BLaER1 treated with 17β-estradiol and CSF1 and Interleukin-3, amounts not matched to agents 10 nM and 100 nM (cell line): ENCODE data around the gene PROM2.

Source experiments
- H3K27ac ChIP-seq, 11 experiments: shearing (Covaris generic); formaldehyde crosslinking; 2 replicates each; pipeline ENCODE4 v1.8.1; 2022
- H3K27me3 ChIP-seq, 11 experiments: shearing (Covaris generic); formaldehyde crosslinking; 2 replicates each; pipeline ENCODE4 v1.8.1; 2022
- H3K36me3 ChIP-seq, 11 experiments: shearing (Covaris generic); formaldehyde crosslinking; 2 replicates each; pipeline ENCODE4 v1.8.1; 2022
- H3K4me1 ChIP-seq, 10 experiments: shearing (Covaris generic); formaldehyde crosslinking; 2 replicates each; pipeline ENCODE4 v1.8.1; 2022
- H3K4me2 ChIP-seq, 11 experiments: shearing (Covaris generic); formaldehyde crosslinking; 2 replicates each; pipeline ENCODE4 v1.8.1; 2022
- H3K4me3 ChIP-seq, 10 experiments: shearing (Covaris generic); formaldehyde crosslinking; 2 replicates each; pipeline ENCODE4 v1.8.1; 2022
- H3K9ac ChIP-seq, 11 experiments: shearing (Covaris generic); formaldehyde crosslinking; 2 replicates each; pipeline ENCODE4 v1.8.1; 2022
- H3K9me3 ChIP-seq, 11 experiments: shearing (Covaris generic); formaldehyde crosslinking; replicated peaks in 1 of 11; 2 replicates each; pipeline ENCODE4 v1.8.1; 2022
- H4K20me1 ChIP-seq, 11 experiments: shearing (Covaris generic); formaldehyde crosslinking; 2 replicates each; pipeline ENCODE4 v1.8.1; 2022
- Cebpa-rat ChIP-seq, 11 experiments: shearing (Covaris generic); IDR thresholded peaks; 2 replicates each; pipeline ENCODE4 v1.8.1; 2022

Gene PROM2

GRCh38 chr2:95278637-95279225, 4.5 kb downstream of the PROM2 start:
- H3K9ac ChIP-seq, result no peak overlapping the region
- H3K4me1 ChIP-seq, result peaks cover 0 to 22% (median 4%) of the 10 kb centered on the region in 10 experiments; a peak in 10 of 20 replicates
- no peaks in the 10 kb centered on the region for H3K9me3 ChIP-seq
- H3K4me3 ChIP-seq, result no peak overlapping the region
- no peaks in the 10 kb centered on the region for H3K36me3 ChIP-seq
- no peaks in the 10 kb centered on the region for H3K27me3 ChIP-seq
- peak overlapping the region in 4 of 11 experiments; percentile 40 to 51 (median 49); a peak in 6 of 22 replicates for H3K4me2 ChIP-seq
- H4K20me1 ChIP-seq, result no peaks in the 10 kb centered on the region; a peak in 1 of 22 replicates
- no peak overlapping the region for H3K27ac ChIP-seq
- no peak for TF ChIP-seq Cebpa-rat (IDR thresholded peaks at IDR 0.05)

DNA sequence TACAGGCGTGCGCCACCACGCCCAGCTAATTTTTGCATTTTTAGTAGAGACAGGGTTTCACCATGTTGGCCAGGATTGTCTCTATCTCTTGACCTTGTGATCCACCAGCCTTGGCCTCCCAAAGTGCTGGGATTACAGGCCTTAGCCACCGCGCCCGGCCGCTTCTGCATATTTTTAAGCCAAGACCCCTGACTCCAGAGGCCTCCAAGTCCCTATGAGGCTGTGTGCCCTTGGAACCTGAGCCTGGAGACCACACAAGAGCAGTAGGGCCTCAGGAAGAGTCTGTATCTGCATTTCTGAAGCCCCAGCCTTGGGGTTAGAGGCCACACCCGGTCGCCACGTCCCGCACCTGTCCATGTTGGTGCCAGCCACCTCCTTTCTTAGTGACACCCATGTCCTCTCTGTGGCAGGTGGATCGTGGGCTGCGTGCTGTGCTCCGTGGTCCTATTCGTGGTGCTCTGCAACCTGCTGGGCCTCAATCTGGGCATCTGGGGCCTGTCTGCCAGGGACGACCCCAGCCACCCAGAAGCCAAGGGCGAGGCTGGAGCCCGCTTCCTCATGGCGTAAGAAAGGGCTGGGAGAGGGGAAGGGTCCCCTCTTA, 5.3 kb downstream of the PROM2 start:
- H3K27me3 ChIP-seq, result no peaks in the 10 kb centered on the region
- H3K4me3 ChIP-seq, result no peak overlapping the region
- H3K9me3 ChIP-seq, result no peaks in the 10 kb centered on the region
- H3K9ac ChIP-seq, result no peak overlapping the region
- TF ChIP-seq Cebpa-rat (IDR thresholded peaks at IDR 0.05), result no peak
- peaks cover 0 to 22% (median 4%) of the 10 kb centered on the region in 10 experiments; a peak in 10 of 20 replicates for H3K4me1 ChIP-seq
- H3K36me3 ChIP-seq, result no peaks in the 10 kb centered on the region
- no peak overlapping the region for H3K27ac ChIP-seq
- peaks cover 0 to under 1% (median 0%) of the 10 kb centered on the region in 11 experiments; a peak in 1 of 22 replicates for H4K20me1 ChIP-seq
- H3K4me2 ChIP-seq, result no peak overlapping the region

DNA sequence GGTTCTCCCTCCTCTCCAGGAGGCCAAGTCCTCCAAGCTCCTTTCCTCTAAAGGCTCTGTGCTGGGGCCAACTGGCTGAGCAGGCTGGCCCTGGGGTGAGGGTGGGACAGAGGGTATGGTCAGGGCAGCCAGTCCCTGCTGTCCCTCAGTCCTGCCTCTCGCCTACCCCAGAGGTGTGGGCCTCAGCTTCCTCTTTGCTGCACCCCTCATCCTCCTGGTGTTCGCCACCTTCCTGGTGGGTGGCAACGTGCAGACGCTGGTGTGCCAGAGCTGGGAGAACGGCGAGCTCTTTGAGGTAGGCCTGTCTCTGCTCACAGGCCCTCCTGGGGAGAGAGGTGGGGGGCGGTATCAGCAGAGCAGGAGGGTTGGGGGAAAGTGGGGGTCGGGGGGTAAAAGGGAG, 6.8 kb downstream of the PROM2 start:
- H3K27ac ChIP-seq, result no peak overlapping the region
- TF ChIP-seq Cebpa-rat (IDR thresholded peaks at IDR 0.05), result no peak
- H3K9me3 ChIP-seq, result no peaks in the 10 kb centered on the region
- no peak overlapping the region for H3K4me2 ChIP-seq
- no peak overlapping the region for H3K4me3 ChIP-seq
- no peak overlapping the region for H3K9ac ChIP-seq
- H3K27me3 ChIP-seq, result no peaks in the 10 kb centered on the region
- H3K4me1 ChIP-seq, result peaks cover 0 to 15% (median 4%) of the 10 kb centered on the region in 10 experiments; a peak in 10 of 20 replicates
- no peaks in the 10 kb centered on the region for H3K36me3 ChIP-seq
- H4K20me1 ChIP-seq, result peaks cover 0 to 6% (median 0%) of the 10 kb centered on the region in 11 experiments; a peak in 1 of 22 replicates

- Histone ChIP-seq H4K20me1 (peaks cover 0 to 6% (median 0%) of the 10 kb centered on the region in 11 experiments; a peak in 1 of 22 replicates), H3K4me3 (no peak overlapping the region), H3K4me2 (no peak overlapping the region), H3K4me1 (peaks cover 0 to 15% (median 4%) of the 10 kb centered on the region in 10 experiments; a peak in 10 of 20 replicates), H3K27ac (no peak overlapping the region), H3K36me3 (no peaks in the 10 kb centered on the region), H3K27me3 (no peaks in the 10 kb centered on the region), H3K9me3 (no peaks in the 10 kb centered on the region), H3K9ac (no peak overlapping the region)
- TF ChIP-seq Cebpa-rat (IDR thresholded peaks at IDR 0.05), result no peak
These were observed 7.5 kb downstream of the PROM2 start for GRCh38 chr2:95281786-95282185.

GRCh38 chr2:95282458-95282857, 8.2 kb downstream of the PROM2 start:
- H4K20me1 ChIP-seq, result peaks cover 0 to 6% (median 0%) of the 10 kb centered on the region in 11 experiments; a peak in 1 of 22 replicates
- H3K27ac ChIP-seq, result no peak overlapping the region
- H3K27me3 ChIP-seq, result no peaks in the 10 kb centered on the region

GRCh38 chr2:95283562-95283961, 9.3 kb downstream of the PROM2 start:
- H4K20me1 ChIP-seq, result peaks cover 0 to 6% (median 0%) of the 10 kb centered on the region in 11 experiments; a peak in 1 of 22 replicates
- H3K4me3 ChIP-seq, result no peak overlapping the region
- no peak overlapping the region for H3K27ac ChIP-seq
- no peak overlapping the region for H3K4me2 ChIP-seq
- no peaks in the 10 kb centered on the region for H3K36me3 ChIP-seq
- H3K4me1 ChIP-seq, result peaks cover 0 to 2% (median 0%) of the 10 kb centered on the region in 10 experiments; a peak in 3 of 20 replicates
- H3K9ac ChIP-seq, result no peak overlapping the region
- no peaks in the 10 kb centered on the region for H3K27me3 ChIP-seq
- no peaks in the 10 kb centered on the region for H3K9me3 ChIP-seq
- TF ChIP-seq Cebpa-rat (IDR thresholded peaks at IDR 0.05), result no peak

More at GRCh38 chr2:95282458-95282857, 8.2 kb downstream of the PROM2 start:
- no peak overlapping the region for H3K4me3 ChIP-seq
- H3K36me3 ChIP-seq, result no peaks in the 10 kb centered on the region
- H3K9ac ChIP-seq, result no peak overlapping the region
- H3K4me1 ChIP-seq, result peaks cover 0 to 13% (median 4%) of the 10 kb centered on the region in 10 experiments; a peak in 10 of 20 replicates
- H3K4me2 ChIP-seq, result no peak overlapping the region
- no peaks in the 10 kb centered on the region for H3K9me3 ChIP-seq
- TF ChIP-seq Cebpa-rat (IDR thresholded peaks at IDR 0.05), result no peak

GRCh38 chr2:95284886-95285541, 10.8 kb downstream of the PROM2 start:
- H4K20me1 ChIP-seq, result peaks cover 0 to 6% (median 0%) of the 10 kb centered on the region in 11 experiments; a peak in 1 of 22 replicates
- H3K36me3 ChIP-seq, result no peaks in the 10 kb centered on the region
- H3K9me3 ChIP-seq, result peaks cover 0 to 4% (median 1%) of the 10 kb centered on the region in 11 experiments; a peak in 13 of 22 replicates
- H3K4me1 ChIP-seq, result no peaks in the 10 kb centered on the region
- H3K27ac ChIP-seq, result no peak overlapping the region
- H3K9ac ChIP-seq, result no peak overlapping the region
- no peak overlapping the region for H3K4me2 ChIP-seq
- no peak for TF ChIP-seq Cebpa-rat (IDR thresholded peaks at IDR 0.05)
- H3K27me3 ChIP-seq, result no peaks in the 10 kb centered on the region
- no peak overlapping the region for H3K4me3 ChIP-seq

- no peak overlapping the region for H3K4me2 ChIP-seq
- H3K4me1 ChIP-seq, result no peaks in the 10 kb centered on the region
- H3K36me3 ChIP-seq, result no peaks in the 10 kb centered on the region
- no peak overlapping the region for H3K4me3 ChIP-seq
- H3K27me3 ChIP-seq, result no peaks in the 10 kb centered on the region
- no peak overlapping the region for H3K27ac ChIP-seq
- peaks cover 0 to 6% (median 0%) of the 10 kb centered on the region in 11 experiments; a peak in 1 of 22 replicates for H4K20me1 ChIP-seq
- peaks cover 4 to 9% (median 7%) of the 10 kb centered on the region in 11 experiments for H3K9me3 ChIP-seq
- H3K9ac ChIP-seq, result no peak overlapping the region
- TF ChIP-seq Cebpa-rat (IDR thresholded peaks at IDR 0.05), result no peak
These were observed 11.3 kb downstream of the PROM2 start for GRCh38 chr2:95285542-95285932.

- H3K27me3 ChIP-seq, result no peaks in the 10 kb centered on the region
- H3K36me3 ChIP-seq, result no peaks in the 10 kb centered on the region
- H3K27ac ChIP-seq, result no peak overlapping the region
- no peak for TF ChIP-seq Cebpa-rat (IDR thresholded peaks at IDR 0.05)
- H3K9ac ChIP-seq, result no peak overlapping the region
- no peak overlapping the region for H3K4me3 ChIP-seq
- no peaks in the 10 kb centered on the region for H3K4me1 ChIP-seq
- peaks cover 22 to 27% (median 24%) of the 10 kb centered on the region in 11 experiments for H3K9me3 ChIP-seq
- H3K4me2 ChIP-seq, result no peak overlapping the region
- H4K20me1 ChIP-seq, result peaks cover 0 to 6% (median 0%) of the 10 kb centered on the region in 11 experiments; a peak in 1 of 22 replicates
These were observed 13.1 kb downstream of the PROM2 start for GRCh38 chr2:95287336-95287735.
